ENCODE results near the gene DPP4. TPM values are rescaled to one million over a fixed set of nuclear protein-coding genes. Genes with fewer than 3 reads are reported as not detected.
A peak's percentile ranks its signal among the peaks of the same experiment; 100 is the strongest.

Gene DPP4
- total and polyA plus RNA-seq, 2 donors (not counting 3 experiments of a cell fraction or from before 2014, with no cell fraction given), result 0.84 to 6.2 TPM

DNA sequence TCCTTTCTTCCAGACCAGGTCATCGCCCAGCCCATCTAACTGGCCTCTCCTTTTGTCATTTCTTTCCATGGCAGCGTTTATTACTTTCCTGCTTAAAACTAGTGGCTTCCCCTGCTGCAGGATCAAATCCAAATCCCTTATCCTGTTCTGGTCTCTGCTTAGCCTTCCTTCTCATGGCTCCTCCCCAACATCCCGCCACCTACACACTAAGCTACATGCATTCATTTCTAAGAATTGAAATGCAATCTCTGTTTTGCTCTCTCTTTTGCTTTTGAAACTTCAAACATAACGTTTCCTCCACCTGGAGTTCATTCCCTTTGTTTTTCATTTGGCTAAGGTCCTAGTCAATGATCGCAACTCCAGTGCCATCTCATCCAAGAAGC lies 18.0 kb upstream of the DPP4 start:
- Histone ChIP-seq H4K20me1 (replicated peaks; ENCODE audit: control insufficient read depth, extremely low read depth, insufficient read depth, low read length) (no peaks in the 10 kb centered on the region), H3K4me2 (ENCODE audit: insufficient read depth, low read length) (peak overlapping the region; percentile 68), H3K9ac (replicated peaks; ENCODE audit: extremely low read depth, insufficient read depth, low read length) (no peak overlapping the region), H3K79me2 (ENCODE audit: control insufficient read depth, insufficient read depth, low read length) (no peaks in the 10 kb centered on the region), H3K27me3 (ENCODE audit: control insufficient read depth in 2 of 2, insufficient read depth in 2 of 2, low read length in 2 of 2) (no peaks in the 10 kb centered on the region), H3K36me3 (ENCODE audit: control insufficient read depth in 2 of 2, extremely low read depth in 1 of 2, insufficient read depth in 2 of 2, low read length in 2 of 2) (no peaks in the 10 kb centered on the region), H3K27ac (ENCODE audit: insufficient read depth, low read depth, low read length) (peak overlapping the region; percentile 89), H2AFZ (ENCODE audit: low read depth, low read length) (peak overlapping the region; percentile 5), H3K9me1 (replicated peaks; ENCODE audit: control insufficient read depth, extremely low read depth, insufficient read depth, low read length) (no peaks in the 10 kb centered on the region), H3K4me3 (replicated peaks in 1 of 3; ENCODE audit: insufficient read depth in 1 of 3, low read depth in 1 of 3, low read length in 3 of 3) (no peak overlapping the region), H3K9me3 (replicated peaks; ENCODE audit: control insufficient read depth, insufficient read depth, low read length) (no peaks in the 10 kb centered on the region), H3K4me1 (ENCODE audit: control insufficient read depth, extremely low read depth, insufficient read depth, low read length) (peaks cover 40% of the 10 kb centered on the region)
- peak; percentile 44 for DNase-seq (ENCODE audit: low read depth, low spot score)
- intact Hi-C loops (cut with micrococcal nuclease) (loop anchor here (1.0 kb wide), 1 partner anchor 22 kb away; no protein-coding TSS in a partner anchor), dilution Hi-C loops (cut with MboI; ENCODE audit: extremely low pct_ligation_motif_present, low sequenced_read_pairs) (no loop called here)
- no peak for FAIRE-seq
- TF ChIP-seq GATA2 (IDR thresholded peaks at IDR 0.05; ENCODE audit: insufficient read depth, insufficient read length, low read depth, low read length), result no peak
- TF ChIP-seq, protein P1, sequence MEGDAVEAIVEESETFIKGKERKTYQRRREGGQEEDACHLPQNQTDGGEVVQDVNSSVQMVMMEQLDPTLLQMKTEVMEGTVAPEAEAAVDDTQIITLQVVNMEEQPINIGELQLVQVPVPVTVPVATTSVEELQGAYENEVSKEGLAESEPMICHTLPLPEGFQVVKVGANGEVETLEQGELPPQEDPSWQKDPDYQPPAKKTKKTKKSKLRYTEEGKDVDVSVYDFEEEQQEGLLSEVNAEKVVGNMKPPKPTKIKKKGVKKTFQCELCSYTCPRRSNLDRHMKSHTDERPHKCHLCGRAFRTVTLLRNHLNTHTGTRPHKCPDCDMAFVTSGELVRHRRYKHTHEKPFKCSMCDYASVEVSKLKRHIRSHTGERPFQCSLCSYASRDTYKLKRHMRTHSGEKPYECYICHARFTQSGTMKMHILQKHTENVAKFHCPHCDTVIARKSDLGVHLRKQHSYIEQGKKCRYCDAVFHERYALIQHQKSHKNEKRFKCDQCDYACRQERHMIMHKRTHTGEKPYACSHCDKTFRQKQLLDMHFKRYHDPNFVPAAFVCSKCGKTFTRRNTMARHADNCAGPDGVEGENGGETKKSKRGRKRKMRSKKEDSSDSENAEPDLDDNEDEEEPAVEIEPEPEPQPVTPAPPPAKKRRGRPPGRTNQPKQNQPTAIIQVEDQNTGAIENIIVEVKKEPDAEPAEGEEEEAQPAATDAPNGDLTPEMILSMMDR (IDR thresholded peaks at IDR 0.05; ENCODE audit: extremely low read depth in 1 of 2, insufficient read depth in 1 of 2, low read depth in 1 of 2, low read length in 2 of 2), result no peak
- TF ChIP-seq MYC (IDR thresholded peaks at IDR 0.05; ENCODE audit: low read depth, low read length), result no peak
- no peak for TF ChIP-seq JUN (IDR thresholded peaks at IDR 0.05; ENCODE audit: borderline replicate concordance, insufficient read depth, insufficient read length, low read depth)
- no peak for TF ChIP-seq MAX (IDR thresholded peaks at IDR 0.05; ENCODE audit: insufficient read depth, insufficient read length)
- no peak for TF ChIP-seq FOS (IDR thresholded peaks at IDR 0.05; ENCODE audit: borderline replicate concordance, insufficient read depth, low read length)
- ChIA-PET POLR2A (no interaction called here), CTCF (interaction anchor here (0.8 to 4.6 kb wide), 4 partner anchors 17 to 84 kb away, joined by 3 to 14 read pairs (median 3); partner anchors contain the start of gene DPP4)
- no TSS peak for BruUV-seq (replicated peaks)
